Measurements from ENCODE around the gene CDH8. TPM values are rescaled to one million over a fixed set of nuclear protein-coding genes. Genes with fewer than 3 reads are reported as not detected.

The CDH8 gene
- total and polyA plus RNA-seq, 3 donors from 2014 or later: 0.83 to 2.8 (median 0.87) TPM

DNA sequence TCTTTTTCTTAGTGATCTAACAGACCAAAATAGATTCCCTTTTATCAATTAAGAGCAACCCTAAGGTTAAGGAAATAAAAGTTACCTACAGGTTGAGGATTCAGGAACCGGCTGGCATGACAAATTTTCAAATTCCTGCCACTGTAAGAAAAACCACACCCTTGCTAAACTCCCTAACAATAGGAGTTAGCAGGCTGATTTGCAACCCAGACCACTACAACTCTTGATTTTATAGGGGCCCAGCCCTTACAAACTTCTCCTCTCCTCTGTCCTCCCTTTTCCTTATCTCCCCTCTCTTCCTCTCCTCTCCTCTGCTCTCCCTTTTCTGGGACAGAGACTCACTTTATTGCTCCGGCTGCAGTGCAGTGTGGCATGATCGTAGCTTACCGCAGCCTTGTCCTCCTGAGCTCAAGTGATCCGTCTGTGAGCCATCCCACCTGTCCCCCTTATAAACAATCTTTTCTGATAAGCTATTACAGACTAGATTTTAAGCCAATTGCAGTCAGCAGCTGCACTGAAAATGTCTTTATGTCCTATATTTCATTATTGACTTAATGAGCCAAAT, 418.9 kb downstream of the CDH8 start:
- WGBS, 2 donors: 59 to 75% methylated on average over 5 of the region's 5 CpGs
- intact Hi-C loops (cut with DNase I; ENCODE audit: low total_unique reads): no loop called here
- Histone ChIP-seq H3K9me3 (no peaks in the 10 kb centered on the region), H3K4me3 (no peak overlapping the region), H3K4me1 (no peaks in the 10 kb centered on the region), H3K36me3 (ENCODE audit: low read depth, missing control alignments) (no peaks in the 10 kb centered on the region), H3K27ac (no peak overlapping the region), H3K27me3 (no peaks in the 10 kb centered on the region)
- TF ChIP-seq POLR2A (IDR thresholded peaks at IDR 0.05): no peak
- DNase-seq: no peak

DNA sequence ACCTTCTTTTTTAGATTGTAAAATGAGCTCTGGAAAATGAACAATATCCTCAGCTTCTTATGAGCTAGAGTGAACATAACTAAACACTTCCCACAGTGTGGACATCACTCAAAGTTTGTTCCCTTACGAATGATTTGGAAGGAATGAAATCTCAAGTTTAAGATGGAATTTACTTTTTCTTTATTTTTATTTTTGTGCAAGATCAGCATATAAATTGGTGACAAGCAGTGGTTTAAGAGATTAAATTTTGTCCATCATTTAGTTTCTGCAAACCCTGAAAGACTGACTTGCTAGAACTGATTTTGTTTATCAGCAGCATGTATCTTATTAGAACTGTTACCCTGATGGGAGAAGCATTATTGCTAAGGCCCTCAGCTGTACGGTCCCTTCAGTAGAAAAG, 420.1 kb downstream of the CDH8 start:
- H3K4me3 ChIP-seq: no peak overlapping the region
- no peaks in the 10 kb centered on the region for H3K4me1 ChIP-seq
- WGBS, 2 donors: 85 to 89% methylated on average over 2 of the region's 2 CpGs
- DNase-seq: no peak
- H3K27me3 ChIP-seq: no peaks in the 10 kb centered on the region
- H3K9me3 ChIP-seq: no peaks in the 10 kb centered on the region
- H3K27ac ChIP-seq: no peak overlapping the region
- H3K36me3 ChIP-seq (ENCODE audit: low read depth, missing control alignments): no peaks in the 10 kb centered on the region
- intact Hi-C loops (cut with DNase I; ENCODE audit: low total_unique reads): no loop called here
- no peak for TF ChIP-seq POLR2A (IDR thresholded peaks at IDR 0.05)
- TF ChIP-seq, protein P1, sequence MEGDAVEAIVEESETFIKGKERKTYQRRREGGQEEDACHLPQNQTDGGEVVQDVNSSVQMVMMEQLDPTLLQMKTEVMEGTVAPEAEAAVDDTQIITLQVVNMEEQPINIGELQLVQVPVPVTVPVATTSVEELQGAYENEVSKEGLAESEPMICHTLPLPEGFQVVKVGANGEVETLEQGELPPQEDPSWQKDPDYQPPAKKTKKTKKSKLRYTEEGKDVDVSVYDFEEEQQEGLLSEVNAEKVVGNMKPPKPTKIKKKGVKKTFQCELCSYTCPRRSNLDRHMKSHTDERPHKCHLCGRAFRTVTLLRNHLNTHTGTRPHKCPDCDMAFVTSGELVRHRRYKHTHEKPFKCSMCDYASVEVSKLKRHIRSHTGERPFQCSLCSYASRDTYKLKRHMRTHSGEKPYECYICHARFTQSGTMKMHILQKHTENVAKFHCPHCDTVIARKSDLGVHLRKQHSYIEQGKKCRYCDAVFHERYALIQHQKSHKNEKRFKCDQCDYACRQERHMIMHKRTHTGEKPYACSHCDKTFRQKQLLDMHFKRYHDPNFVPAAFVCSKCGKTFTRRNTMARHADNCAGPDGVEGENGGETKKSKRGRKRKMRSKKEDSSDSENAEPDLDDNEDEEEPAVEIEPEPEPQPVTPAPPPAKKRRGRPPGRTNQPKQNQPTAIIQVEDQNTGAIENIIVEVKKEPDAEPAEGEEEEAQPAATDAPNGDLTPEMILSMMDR (IDR thresholded peaks at IDR 0.05): no peak

DNA sequence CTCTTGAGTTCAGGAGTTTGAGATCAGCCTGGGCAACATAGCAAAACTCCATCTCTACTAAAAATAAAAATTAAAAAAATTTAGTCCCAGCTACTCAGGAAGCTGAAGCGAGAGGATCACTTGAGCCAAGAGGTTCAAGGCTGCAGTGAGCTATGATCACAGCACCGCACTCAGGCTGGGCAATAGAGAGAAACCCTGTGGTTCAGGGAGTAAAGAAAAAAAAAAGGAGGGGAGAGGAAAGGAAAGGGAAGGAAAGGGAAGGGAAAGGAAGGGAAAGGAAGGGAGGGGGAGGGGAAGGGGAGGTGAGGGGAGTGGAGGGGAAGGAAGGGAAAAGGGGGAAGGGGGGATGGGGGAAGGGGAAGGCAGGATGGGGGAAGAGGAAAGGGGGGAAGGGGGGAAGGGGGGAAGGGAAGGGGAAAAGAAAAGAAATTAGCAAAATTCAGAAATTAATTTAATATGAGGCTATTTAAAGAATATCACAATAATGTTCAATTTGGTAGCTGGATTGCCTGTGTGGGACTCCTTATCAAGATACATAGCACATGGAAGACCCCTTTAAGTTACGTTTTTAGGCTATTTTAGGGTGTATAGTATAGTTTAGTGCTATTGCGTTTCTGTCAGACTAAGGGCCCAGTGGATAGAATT, 424.3 kb downstream of the CDH8 start:
- intact Hi-C loops (cut with DNase I; ENCODE audit: low total_unique reads): no loop called here
- WGBS, 2 donors: 74 to 88% methylated on average over 4 of the region's 4 CpGs

DNA sequence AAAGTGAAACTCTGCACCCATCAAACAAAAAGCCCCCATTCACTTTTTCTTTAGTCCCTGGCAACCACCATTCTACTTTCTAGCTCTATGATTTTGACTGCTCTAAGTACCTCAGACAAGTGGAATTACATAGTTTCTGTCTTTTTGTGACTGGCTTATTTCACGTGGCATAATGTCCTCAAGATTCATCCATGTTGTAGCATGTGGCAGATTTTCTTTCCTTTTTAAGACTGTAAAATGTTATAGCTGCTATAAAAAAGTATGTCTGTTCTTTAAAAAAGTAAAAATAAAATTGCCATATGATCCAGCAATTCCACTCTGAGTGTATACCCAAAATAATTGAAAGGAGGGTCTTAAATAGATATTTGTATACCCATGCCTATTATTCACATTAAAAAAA, 429.7 kb downstream of the CDH8 start:
- intact Hi-C loops (cut with DNase I; ENCODE audit: low total_unique reads): no loop called here
- no peak overlapping the region for H3K27ac ChIP-seq
- WGBS, 2 donors: 95 to 100% methylated on average over 1 of the region's 1 CpG

More for the DNA sequence above, 424.3 kb downstream of the CDH8 start:
- Histone ChIP-seq H3K4me3 (no peak overlapping the region), H3K27me3 (no peaks in the 10 kb centered on the region), H3K27ac (no peak overlapping the region), H3K9me3 (no peaks in the 10 kb centered on the region), H3K4me1 (no peaks in the 10 kb centered on the region), H3K36me3 (ENCODE audit: low read depth, missing control alignments) (no peaks in the 10 kb centered on the region)
- TF ChIP-seq, protein P1 (IDR thresholded peaks at IDR 0.05): no peak
- TF ChIP-seq POLR2A (IDR thresholded peaks at IDR 0.05): no peak
- DNase-seq: no peak

More for the DNA sequence above, 429.7 kb downstream of the CDH8 start:
- no peak for DNase-seq
- Histone ChIP-seq H3K36me3 (ENCODE audit: low read depth, missing control alignments) (no peaks in the 10 kb centered on the region), H3K27me3 (no peaks in the 10 kb centered on the region), H3K9me3 (no peaks in the 10 kb centered on the region), H3K4me1 (no peaks in the 10 kb centered on the region), H3K4me3 (no peak overlapping the region)
- TF ChIP-seq POLR2A (IDR thresholded peaks at IDR 0.05): no peak
- TF ChIP-seq, protein P1 (IDR thresholded peaks at IDR 0.05): no peak

Data from testis (tissue), 3 donors.